ENCODE results near the gene MAEA. TPM values are rescaled to one million over a fixed set of nuclear protein-coding genes. Genes with fewer than 3 reads are reported as not detected.

The MAEA gene
- polyA plus RNA-seq, 1 experiment = 94.4 TPM

- H3K4me3 ChIP-seq (ENCODE audit: low read depth, low read length) = no peak overlapping the region
- peaks cover 5% of the 10 kb centered on the region; the same call in 1 of the 2 replicates for H3K36me3 ChIP-seq (ENCODE audit: control insufficient read depth, insufficient read depth, low read length)
- TF ChIP-seq, protein P1, sequence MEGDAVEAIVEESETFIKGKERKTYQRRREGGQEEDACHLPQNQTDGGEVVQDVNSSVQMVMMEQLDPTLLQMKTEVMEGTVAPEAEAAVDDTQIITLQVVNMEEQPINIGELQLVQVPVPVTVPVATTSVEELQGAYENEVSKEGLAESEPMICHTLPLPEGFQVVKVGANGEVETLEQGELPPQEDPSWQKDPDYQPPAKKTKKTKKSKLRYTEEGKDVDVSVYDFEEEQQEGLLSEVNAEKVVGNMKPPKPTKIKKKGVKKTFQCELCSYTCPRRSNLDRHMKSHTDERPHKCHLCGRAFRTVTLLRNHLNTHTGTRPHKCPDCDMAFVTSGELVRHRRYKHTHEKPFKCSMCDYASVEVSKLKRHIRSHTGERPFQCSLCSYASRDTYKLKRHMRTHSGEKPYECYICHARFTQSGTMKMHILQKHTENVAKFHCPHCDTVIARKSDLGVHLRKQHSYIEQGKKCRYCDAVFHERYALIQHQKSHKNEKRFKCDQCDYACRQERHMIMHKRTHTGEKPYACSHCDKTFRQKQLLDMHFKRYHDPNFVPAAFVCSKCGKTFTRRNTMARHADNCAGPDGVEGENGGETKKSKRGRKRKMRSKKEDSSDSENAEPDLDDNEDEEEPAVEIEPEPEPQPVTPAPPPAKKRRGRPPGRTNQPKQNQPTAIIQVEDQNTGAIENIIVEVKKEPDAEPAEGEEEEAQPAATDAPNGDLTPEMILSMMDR (IDR thresholded peaks at IDR 0.05; ENCODE audit: insufficient read depth, low read depth, low read length) = no peak
- CTCF ChIA-PET = no interaction called here
- no peaks in the 10 kb centered on the region for H3K27me3 ChIP-seq (ENCODE audit: control insufficient read depth, insufficient read depth, low read length)
- POLR2A ChIA-PET = no interaction called here
- DNase-seq (ENCODE audit: low read depth) = no peak
Measured at GRCh38 chr4:1381944-1382541, 92.4 kb downstream of the MAEA start.

- CTCF ChIA-PET = no interaction called here
- POLR2A ChIA-PET = no interaction called here
- TF ChIP-seq, protein P1 (IDR thresholded peaks at IDR 0.05; ENCODE audit: insufficient read depth, low read depth, low read length) = no peak
- peaks cover 5% of the 10 kb centered on the region; the same call in 1 of the 2 replicates for H3K36me3 ChIP-seq (ENCODE audit: control insufficient read depth, insufficient read depth, low read length)
- H3K4me3 ChIP-seq (ENCODE audit: low read depth, low read length) = no peak overlapping the region
- no peaks in the 10 kb centered on the region for H3K27me3 ChIP-seq (ENCODE audit: control insufficient read depth, insufficient read depth, low read length)
- DNase-seq (ENCODE audit: low read depth) = no peak
Measured at GRCh38 chr4:1382776-1383727, 93.4 kb downstream of the MAEA start.

- TF ChIP-seq, protein P1 (IDR thresholded peaks at IDR 0.05; ENCODE audit: insufficient read depth, low read depth, low read length) = no peak
- ChIA-PET CTCF (no interaction called here), POLR2A (no interaction called here)
- H3K27me3 ChIP-seq (ENCODE audit: control insufficient read depth, insufficient read depth, low read length) = no peaks in the 10 kb centered on the region
- H3K36me3 ChIP-seq (ENCODE audit: control insufficient read depth, insufficient read depth, low read length) = peaks cover 5% of the 10 kb centered on the region; the same call in 1 of the 2 replicates
- H3K4me3 ChIP-seq (ENCODE audit: low read depth, low read length) = no peak overlapping the region
- no peak for DNase-seq (ENCODE audit: low read depth)
Measured at GRCh38 chr4:1383728-1384591, 94.3 kb downstream of the MAEA start.

DNA sequence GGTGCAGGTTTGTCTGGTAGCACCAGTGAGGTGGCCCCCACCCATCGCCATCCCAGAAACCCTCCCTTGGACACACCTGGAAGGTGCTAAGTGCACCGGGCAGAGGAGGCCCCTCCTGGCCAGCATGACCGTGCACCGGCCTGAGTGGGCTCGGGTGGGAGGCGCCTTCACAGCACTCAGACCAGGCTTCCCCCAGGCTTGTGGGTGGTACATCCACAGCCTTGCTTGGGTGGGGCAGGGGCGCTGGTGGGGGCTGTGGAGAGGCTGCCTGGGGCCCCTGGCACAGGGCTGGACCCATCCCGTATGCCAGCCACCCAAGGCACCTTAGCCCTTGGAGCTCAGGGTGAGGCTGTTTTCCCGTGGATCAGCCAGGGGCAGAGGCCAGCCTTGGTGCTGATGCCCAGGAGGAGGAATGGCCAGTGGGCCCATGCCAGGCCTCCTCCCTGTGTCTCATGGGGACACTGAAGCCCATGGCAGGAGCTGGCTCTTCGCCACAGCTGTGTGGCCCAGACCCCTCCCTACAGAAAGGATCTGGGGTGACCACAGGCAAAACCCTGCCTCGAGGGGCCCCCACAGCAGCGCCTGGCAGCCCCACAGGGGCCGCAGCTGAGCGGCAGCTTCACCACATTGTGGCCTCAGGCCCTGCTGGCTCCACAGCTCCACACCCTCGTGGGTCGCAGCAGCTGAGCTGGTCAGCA is 95.1 kb downstream of the MAEA start:
- Histone ChIP-seq H3K27me3 (ENCODE audit: control insufficient read depth, insufficient read depth, low read length) (no peaks in the 10 kb centered on the region), H3K36me3 (ENCODE audit: control insufficient read depth, insufficient read depth, low read length) (peaks cover 5% of the 10 kb centered on the region; the same call in 1 of the 2 replicates), H3K4me3 (ENCODE audit: low read depth, low read length) (no peak overlapping the region)
- ChIA-PET CTCF (no interaction called here), POLR2A (no interaction called here)
- TF ChIP-seq, protein P1 (IDR thresholded peaks at IDR 0.05; ENCODE audit: insufficient read depth, low read depth, low read length) = no peak
- DNase-seq (ENCODE audit: low read depth) = no peak

Data from BJ (cell line).